HepG2 (cell line): ENCODE results near the gene HOXA7. TPM values are rescaled to one million over a fixed set of nuclear protein-coding genes. Genes with fewer than 3 reads are reported as not detected.

ENCODE experiments used
- ATAC-seq: fragments of 200-7000 bp; cut with Tn5 transposase; 3 replicates; pipeline ENCODE4 v1.9.1; 2020; ENCODE audit warnings: mild to moderate bottlenecking, moderate library complexity
- BruUV-seq: library from RNA; stranded (reverse); fragments of 400-500 nt; replicated peaks from 2 replicates; lab custom pipeline; 2021; lab: Mats Ljungman, UMichigan
- CTCF ChIA-PET: fragments of 300-600 bp; formaldehyde crosslinking; extraction: SDS; loops from one replicate; lab custom pipeline; 2021; ENCODE audit warnings: low total read pairs, inconsistent platforms, low intra/inter-chr PET ratio; lab: Yijun Ruan, JAX
- POLR2A ChIA-PET: fragments of 350-600 bp; sonication (Branson Sonifier 250); formaldehyde crosslinking; loops from one replicate; lab custom pipeline; 2020; ENCODE audit warnings: antibody characterized with exemption, inconsistent platforms; lab: Yijun Ruan, JAX
- DNase-seq: peaks from one replicate; pipeline ENCODE4 v3.0.0-alpha.2; 2015; ENCODE audit warnings: low spot score
- FAIRE-seq: peaks from 3 replicates; lab custom pipeline; 2011; peaks lifted over from hg19 to GRCh38; lab: Jason Lieb, UNC
- H2AFZ ChIP-seq: one replicate; pipeline ENCODE4 v1.6.1; 2011; ENCODE audit warnings: low read length, inconsistent platforms
- H3K27ac ChIP-seq: fragments of 300-600 bp; 3 replicates; pipeline ENCODE4 v1.8.0; 2011; ENCODE audit warnings: mixed run types, mild to moderate bottlenecking, mixed read lengths, low read length, inconsistent platforms; ENCODE audit not compliant: insufficient read depth; ENCODE audit errors: extremely low read length
- H3K27me3 ChIP-seq, 2 experiments: fragments of 200-600 bp in 1 of 2; 2 replicates in 1 of 2; 3 replicates in 1 of 2; pipeline versions ENCODE4 v1.6.0 to v1.8.0; 2011; ENCODE audit warnings: low read length in 2 of 2, mild to moderate bottlenecking in 2 of 2, moderate library complexity in 2 of 2, inconsistent platforms in 1 of 2; ENCODE audit not compliant: insufficient read depth in 2 of 2, control insufficient read depth in 1 of 2
- H3K36me3 ChIP-seq, 2 experiments: fragments of 200-600 bp in 1 of 2; replicated peaks in 1 of 2; 2 replicates in 1 of 2; 3 replicates in 1 of 2; pipeline versions ENCODE4 v1.5.1 to v1.8.0; 2011; ENCODE audit warnings: low read length in 2 of 2, inconsistent platforms in 1 of 2; ENCODE audit not compliant: insufficient read depth in 2 of 2, control insufficient read depth in 1 of 2
- H3K4me1 ChIP-seq: 2 replicates; pipeline ENCODE4 v1.5.1; 2012; ENCODE audit warnings: low read length, inconsistent platforms; ENCODE audit not compliant: insufficient read depth
- H3K4me2 ChIP-seq: 2 replicates; pipeline ENCODE4 v1.6.0; 2011; ENCODE audit warnings: low read depth, low read length, inconsistent platforms
- H3K4me3 ChIP-seq, 3 experiments: fragments of 200-600 bp in 1 of 3; sonication (generic), shearing (Covaris generic) in 1 of 3; replicated peaks in 1 of 3; 2 replicates each; pipeline ENCODE4 v1.5.1; 2011 to 2016; ENCODE audit warnings: low read length in 3 of 3, inconsistent platforms in 2 of 3, low read depth in 2 of 3, mild to moderate bottlenecking in 2 of 3, control low read depth in 1 of 3, mixed read lengths in 1 of 3; ENCODE audit not compliant: insufficient read depth in 1 of 3
- H3K79me2 ChIP-seq: one replicate; pipeline ENCODE4 v1.6.1; 2011; ENCODE audit warnings: low read length, inconsistent platforms; ENCODE audit not compliant: insufficient read depth
- H3K9ac ChIP-seq: 2 replicates; pipeline ENCODE4 v1.6.0; 2011; ENCODE audit warnings: mild to moderate bottlenecking, low read depth, low read length, inconsistent platforms; ENCODE audit not compliant: insufficient read depth
- H3K9me3 ChIP-seq: 2 replicates; pipeline ENCODE4 v1.5.1; 2012; ENCODE audit warnings: mild to moderate bottlenecking, low read length
- H4K20me1 ChIP-seq: 2 replicates; pipeline ENCODE4 v1.6.0; 2011; ENCODE audit warnings: inconsistent platforms, mild to moderate bottlenecking, low read length, moderate library complexity; ENCODE audit not compliant: insufficient read depth
- DR1 ChIP-seq: sonication (generic); formaldehyde crosslinking; IDR thresholded peaks from 2 replicates; pipeline ENCODE4 v1.8.0; 2021; ENCODE audit warnings: mild to moderate bottlenecking, missing genetic modification reagents, inconsistent platforms
- GPN1 ChIP-seq: sonication (generic); formaldehyde crosslinking; IDR thresholded peaks from 2 replicates; pipeline ENCODE4 v1.5.1; 2020; ENCODE audit warnings: missing genetic modification reagents, borderline replicate concordance
- SMARCC2 ChIP-seq: fragments of 450-650 bp; IDR thresholded peaks from 2 replicates; pipeline ENCODE4 v1.6.1; 2017; ENCODE audit warnings: antibody characterized with exemption, mild to moderate bottlenecking
- STAT6 ChIP-seq: sonication (generic); formaldehyde crosslinking; IDR thresholded peaks from 2 replicates; pipeline ENCODE4 v1.4.0; 2020; ENCODE audit warnings: missing genetic modification reagents, mild to moderate bottlenecking, borderline replicate concordance
- ZBTB4 ChIP-seq: sonication (generic); formaldehyde crosslinking; IDR thresholded peaks from 2 replicates; pipeline ENCODE4 v1.4.0; 2020; ENCODE audit warnings: missing genetic modification reagents, mild to moderate bottlenecking, borderline replicate concordance
- ZFP37 ChIP-seq: sonication (generic); formaldehyde crosslinking; IDR thresholded peaks from 2 replicates; pipeline ENCODE4 v1.4.0; 2020; ENCODE audit warnings: missing genetic modification reagents, borderline replicate concordance
- ZNF10 ChIP-seq: sonication (generic); formaldehyde crosslinking; IDR thresholded peaks from 2 replicates; pipeline ENCODE4 v1.4.0; 2020; ENCODE audit warnings: mild to moderate bottlenecking, low read depth, missing genetic modification reagents, borderline replicate concordance
- ZNF234 ChIP-seq: sonication (generic); formaldehyde crosslinking; conservative IDR thresholded peaks from 2 replicates; pipeline ENCODE4 v1.5.1; 2020; ENCODE audit warnings: mild to moderate bottlenecking, missing genetic modification reagents
- ZNF430 ChIP-seq: sonication (generic); formaldehyde crosslinking; IDR thresholded peaks from 2 replicates; pipeline ENCODE4 v1.9.0; 2021; ENCODE audit warnings: mild to moderate bottlenecking, missing genetic modification reagents
- ZNF564 ChIP-seq: sonication (generic); formaldehyde crosslinking; IDR thresholded peaks from 2 replicates; pipeline ENCODE4 v1.8.1; 2023; ENCODE audit warnings: mild to moderate bottlenecking, missing genetic modification reagents
- WGBS: methylation state at CpG from one replicate; pipeline ENCODE4 v1.1.6; 2017; ENCODE audit warnings: low lambda C conversion rate; 5-methylcytosine and 5-hydroxymethylcytosine counted together
- in situ Hi-C: cut with HindIII; loops from 2 replicates; pipeline ENCODE4 v1.10.0; 2017; ENCODE audit warnings: low pct_unique_long_range_greater_than_20kb; ENCODE audit not compliant: extremely low pct_ligation_motif_present
- intact Hi-C: fragments of 100-400 bp; cut with micrococcal nuclease; formaldehyde crosslinking; loops from one replicate; pipeline ENCODE4 v1.10.0; 2022; ENCODE audit not compliant: unreplicated experiment
- polyA plus RNA-seq, 8 experiments: library from polyadenylated mRNA; depleted of rRNA in 3 of 8; stranded (reverse) in 7 of 8; unstranded in 1 of 8; fragments of >200 nt; fragmentation: Illumina TruSeq in 4 of 8; extraction: Trizol in 4 of 8; gene quantifications; 2 replicates each; pipeline versions ENCODE4 v1.2.1 to v1.2.3, GENCODE V29; 2011 to 2016; ENCODE audit warnings: low read depth in 4 of 8, missing spikeins in 1 of 8, mixed read lengths in 1 of 8; ENCODE audit not compliant: insufficient read depth in 1 of 8
- total RNA-seq, 5 experiments: library from RNA; depleted of rRNA; stranded (reverse); fragments of >200 nt; fragmentation: Illumina TruSeq; extraction: Trizol; gene quantifications; 2 replicates each; pipeline ENCODE4 v1.2.3, GENCODE V29; 2016; ENCODE audit warnings: low read depth in 1 of 5

The HOXA7 gene
- total and polyA plus RNA-seq, 2 of the 13 experiments (the other 11 are each of a cell fraction or from before 2014, with no cell fraction given) = 0.05 TPM; not detected in 1

GRCh38 chr7:27150568-27151340 lies 5.7 kb downstream of the HOXA7 start (continued):
- TF ChIP-seq DR1 (CRISPR knock-in tag) = no peak; the same call in 1 of the 2 replicates
- TF ChIP-seq, all 625 proteins: peak for 143

GRCh38 chr7:27149842-27150567 lies 6.5 kb downstream of the HOXA7 start:
- ChIA-PET POLR2A (interaction anchor here (1.2 to 1.9 kb wide), 7 partner anchors 8 to 286 kb away, joined by 3 to 10 read pairs (median 6); partner anchors contain the start of genes HOXA4 and SKAP2), CTCF (interaction anchor here (1.7 kb wide), 1 partner anchor 11 kb away, joined by 13 read pairs; no protein-coding TSS in a partner anchor)
- H3K9me3 ChIP-seq = no peaks in the 10 kb centered on the region
- intact Hi-C loops (no loop called here), in situ Hi-C loops (loop anchor here (25.0 kb wide), 1 partner anchor 1063 kb away; no protein-coding TSS in a partner anchor)
- FAIRE-seq (no peak), DNase-seq (no peak), ATAC-seq (peak; percentile 73)
- H4K20me1 ChIP-seq = no peaks in the 10 kb centered on the region
- H3K9ac ChIP-seq = peak overlapping the region; percentile 76
- H2AFZ ChIP-seq = peak overlapping the region; percentile 89
- BruUV-seq = no TSS peak
- peaks cover 5% of the 10 kb centered on the region for H3K79me2 ChIP-seq
- H3K4me1 ChIP-seq = peaks cover 40% of the 10 kb centered on the region
- peaks cover 3 to 38% of the 10 kb centered on the region in 2 experiments for H3K27me3 ChIP-seq
- no peaks in the 10 kb centered on the region; a peak in 2 of 5 replicates for H3K36me3 ChIP-seq
- peak overlapping the region; percentile 47 for H3K27ac ChIP-seq
- H3K4me2 ChIP-seq = peak overlapping the region; percentile 88
- H3K4me3 ChIP-seq = peak overlapping the region; percentile 80 to 88 (median 85)
- 11% methylated on average over 8 of the region's 13 CpGs for WGBS
- TF ChIP-seq ZNF430 (CRISPR knock-in tag) (0 out of 2 replicates have a peak, but pooled peaks have one; percentile 72), ZFP37 (CRISPR knock-in tag) (no peak), ZBTB4 (peak; percentile 12; the same call in 1 of the 2 replicates), ZNF10 (0 out of 2 replicates have a peak, but pooled peaks have one; percentile 70), GPN1 (CRISPR knock-in tag) (no peak), SMARCC2 (no peak), STAT6 (CRISPR knock-in tag) (no peak; the same call in 1 of the 2 replicates), DR1 (CRISPR knock-in tag) (0 out of 2 replicates have a peak, but pooled peaks have one; percentile 8), ZNF234 (CRISPR knock-in tag) (no peak), ZNF564 (CRISPR knock-in tag) (no peak)
